HCT116 (cell line): Measurements from ENCODE around the gene INS. TPM values are rescaled to one million over a fixed set of nuclear protein-coding genes. Genes with fewer than 3 reads are reported as not detected.

Source experiments
- ATAC-seq: fragments of 200-7000 bp; cut with Tn5 transposase; 2 replicates; pipeline ENCODE4 v1.9.1; 2020; ENCODE audit warnings: mild to moderate bottlenecking, moderate library complexity
- BruUV-seq: library from RNA; stranded (reverse); fragments of 400-500 nt; replicated peaks from 2 replicates; lab custom pipeline; 2021; lab: Mats Ljungman, UMichigan
- CTCF ChIA-PET: fragments of 300-600 bp; sonication (Branson Sonifier 250); formaldehyde crosslinking; loops from one replicate; lab custom pipeline; 2021; ENCODE audit warnings: antibody characterized with exemption; lab: Charles Lee
- POLR2A ChIA-PET: fragments of 300-600, 350-600 bp; sonication (Branson Sonifier 250); formaldehyde crosslinking; loops from one replicate; lab custom pipeline; 2021; ENCODE audit warnings: antibody characterized with exemption; lab: Charles Lee
- RAD21 ChIA-PET, 2 experiments: fragments of 300-600 bp; sonication (Branson Sonifier 250); formaldehyde crosslinking; loops; one replicate each; lab custom pipeline; 2023; ENCODE audit warnings: low total read pairs in 2 of 2; ENCODE audit not compliant: uncharacterized antibody in 2 of 2, unreplicated experiment in 2 of 2, low non-redundant PET in 1 of 2; lab: Charles Lee
- DNase-seq: peaks from one replicate; pipeline ENCODE4 v3.0.0-alpha.2; 2010; ENCODE audit warnings: low read depth, low spot score
- H2AFZ ChIP-seq: fragments of 200-600 bp; shearing (Covaris generic), sonication (generic); 2 replicates; pipeline ENCODE4 v1.6.1; 2017; ENCODE audit warnings: low read depth, mixed run types, mixed read lengths, antibody characterized with exemption, low read length; ENCODE audit not compliant: poor library complexity, severe bottlenecking
- H3K27ac ChIP-seq: 2 replicates; pipeline ENCODE4 v1.5.1; 2012; ENCODE audit warnings: low read depth, low read length
- H3K27me3 ChIP-seq: fragments of 200-600 bp; sonication (generic); 2 replicates; pipeline ENCODE4 v1.6.1; 2016; ENCODE audit warnings: mixed run types, low read length, mixed read lengths; ENCODE audit not compliant: insufficient read depth
- H3K36me3 ChIP-seq, 2 experiments: fragments of 200-500 bp in 1 of 2; fragments of 200-600 bp in 1 of 2; sonication (Bioruptor generic) in 1 of 2; sonication (generic) in 1 of 2; 2 replicates each; pipeline versions ENCODE4 v1.5.1 to v1.6.1; 2014 to 2016; ENCODE audit warnings: low read length in 2 of 2, inconsistent platforms in 1 of 2, mixed read lengths in 1 of 2, mixed run types in 1 of 2; ENCODE audit not compliant: insufficient read depth in 2 of 2, control insufficient read depth in 1 of 2
- H3K4me1 ChIP-seq, 2 experiments: fragments of 200-600 bp in 1 of 2; sonication (generic) in 1 of 2; 2 replicates each; pipeline versions ENCODE4 v1.5.1 to v1.6.1; 2012 to 2017; ENCODE audit warnings: low read length in 2 of 2, inconsistent platforms in 1 of 2, mild to moderate bottlenecking in 1 of 2, mixed read lengths in 1 of 2, mixed run types in 1 of 2, moderate library complexity in 1 of 2; ENCODE audit not compliant: insufficient read depth in 2 of 2, control insufficient read depth in 1 of 2
- H3K4me2 ChIP-seq: fragments of 200-600 bp; sonication (generic); 2 replicates; pipeline ENCODE4 v1.6.1; 2017; ENCODE audit warnings: mixed run types, low read length, mixed read lengths
- H3K4me3 ChIP-seq, 2 experiments: fragments of 200-600 bp in 1 of 2; sonication (generic) in 1 of 2; replicated peaks in 1 of 2; 2 replicates each; pipeline ENCODE4 v1.5.1; 2011 to 2016; ENCODE audit warnings: low read length in 2 of 2, control low read depth in 1 of 2, low read depth in 1 of 2, mild to moderate bottlenecking in 1 of 2, mixed read lengths in 1 of 2, mixed run types in 1 of 2
- H3K79me2 ChIP-seq: fragments of 200-600 bp; sonication (generic); 2 replicates; pipeline ENCODE4 v1.6.1; 2017; ENCODE audit warnings: mild to moderate bottlenecking, mixed run types, low read length, moderate library complexity, mixed read lengths; ENCODE audit not compliant: insufficient read depth
- H3K9ac ChIP-seq: fragments of 200-600 bp; sonication (generic); 2 replicates; pipeline ENCODE4 v1.6.1; 2016; ENCODE audit warnings: low read length, mixed read lengths
- H3K9me2 ChIP-seq: fragments of 200-600 bp; sonication (generic), shearing (Covaris generic); 2 replicates; pipeline ENCODE4 v1.6.1; 2017; ENCODE audit warnings: mixed run types, mild to moderate bottlenecking, moderate library complexity; ENCODE audit not compliant: insufficient read depth
- H3K9me3 ChIP-seq, 2 experiments: fragments of 200-500 bp in 1 of 2; fragments of 200-600 bp in 1 of 2; sonication (Bioruptor generic) in 1 of 2; sonication (generic) in 1 of 2; 2 replicates each; pipeline ENCODE4 v1.6.1; 2014 to 2017; ENCODE audit warnings: low read length in 2 of 2, mixed read lengths in 2 of 2, inconsistent platforms in 1 of 2, low read depth in 1 of 2, mild to moderate bottlenecking in 1 of 2, mixed run types in 1 of 2, moderate library complexity in 1 of 2; ENCODE audit not compliant: control insufficient read depth in 1 of 2, insufficient read depth in 1 of 2
- H4K20me1 ChIP-seq: fragments of 200-600 bp; sonication (generic), shearing (Covaris generic); 2 replicates; pipeline ENCODE4 v1.6.1; 2017; ENCODE audit warnings: mixed run types, mild to moderate bottlenecking, moderate library complexity; ENCODE audit not compliant: insufficient read depth
- CBX3 ChIP-seq: IDR thresholded peaks from 2 replicates; pipeline ENCODE4 v1.6.1; 2012; ENCODE audit warnings: low read depth
- JUND ChIP-seq: IDR thresholded peaks from 2 replicates; pipeline ENCODE4 v1.6.1; 2012
- MAX ChIP-seq: IDR thresholded peaks from 2 replicates; pipeline ENCODE4 v1.6.1; 2012
- TCF7L2 ChIP-seq: IDR thresholded peaks from 2 replicates; pipeline ENCODE4 v1.7.0; 2011; ENCODE audit warnings: borderline replicate concordance, inconsistent platforms; ENCODE audit not compliant: insufficient read depth, insufficient read length; ENCODE audit errors: extremely low read depth
- ZFX ChIP-seq: fragments of 450-650 bp; IDR thresholded peaks from 2 replicates; pipeline ENCODE4 v1.6.1; 2017
- intact Hi-C: fragments of 100-400 bp; cut with micrococcal nuclease; formaldehyde crosslinking; loops from 2 replicates; pipeline ENCODE4 v1.10.0; 2022
- total RNA-seq: library from RNA; stranded (reverse); gene quantifications from one replicate; pipeline ENCODE4 v1.2.1, GENCODE V29; 2021; ENCODE audit not compliant: unreplicated experiment

INS gene
- total RNA-seq, 1 experiment from 2014 or later: 0.44 TPM

- no peak overlapping the region for H3K4me3 ChIP-seq
- CTCF ChIA-PET: interaction anchor here (2.5 to 11.5 kb wide), 5 partner anchors 111 to 495 kb away, joined by 9 to 351 read pairs (median 52); partner anchors contain the start of gene MRPL23
- no peak overlapping the region for H3K9ac ChIP-seq
- no peaks in the 10 kb centered on the region for H3K9me3 ChIP-seq
- no peaks in the 10 kb centered on the region for H3K9me2 ChIP-seq
- no peak overlapping the region for H3K27ac ChIP-seq
- BruUV-seq: no TSS peak
- DNase-seq: no peak
- intact Hi-C loops: no loop called here
- no peaks in the 10 kb centered on the region; the same call in 1 of the 2 replicates for H3K27me3 ChIP-seq
- H3K79me2 ChIP-seq: no peaks in the 10 kb centered on the region
- TF ChIP-seq JUND (no peak), CBX3 (no peak), MAX (no peak), TCF7L2 (no peak)
- TF ChIP-seq, all 23 proteins: peak for 0
- H3K36me3 ChIP-seq: no peaks in the 10 kb centered on the region
- no peak for ATAC-seq
- POLR2A ChIA-PET: interaction anchor here (1.3 kb wide), 1 partner anchor 12 kb away, joined by 3 read pairs; no protein-coding TSS in a partner anchor
- no peaks in the 10 kb centered on the region for H4K20me1 ChIP-seq
- H3K4me1 ChIP-seq: peaks cover 0 to 4% of the 10 kb centered on the region in 2 experiments; a peak in 1 of 4 replicates
- H3K4me2 ChIP-seq: no peak overlapping the region
- RAD21 ChIA-PET: no interaction called here
- H2AFZ ChIP-seq: no peak overlapping the region
Observed at GRCh38 chr11:2148595-2148994, 12.4 kb downstream of the INS start.

- Histone ChIP-seq H3K9ac (no peak overlapping the region), H3K27me3 (no peaks in the 10 kb centered on the region; the same call in 1 of the 2 replicates), H2AFZ (no peak overlapping the region), H3K79me2 (no peaks in the 10 kb centered on the region), H3K4me3 (no peak overlapping the region), H3K36me3 (no peaks in the 10 kb centered on the region), H3K4me2 (no peak overlapping the region), H3K9me3 (no peaks in the 10 kb centered on the region), H3K9me2 (no peaks in the 10 kb centered on the region), H3K27ac (no peak overlapping the region), H4K20me1 (no peaks in the 10 kb centered on the region), H3K4me1 (peaks cover 0 to 11% of the 10 kb centered on the region in 2 experiments; a peak in 1 of 4 replicates)
- ChIA-PET CTCF (interaction anchor here (1.0 to 11.5 kb wide), 3 partner anchors 9 to 265 kb away, joined by 4 to 351 read pairs (median 9); no protein-coding TSS in a partner anchor), POLR2A (no interaction called here), RAD21 (no interaction called here)
- DNase-seq: no peak
- no TSS peak for BruUV-seq
- no peak for TF ChIP-seq ZFX
- intact Hi-C loops: no loop called here
- ATAC-seq: no peak
Observed at GRCh38 chr11:2147391-2147790, 13.6 kb downstream of the INS start.
